GM12878 (cell line): ENCODE data around the gene LPAR3. TPM values are rescaled to one million over a fixed set of nuclear protein-coding genes. Genes with fewer than 3 reads are reported as not detected.

Experiments
- ATAC-seq: fragments of 200-7000 bp; cut with Tn5 transposase; 3 replicates; pipeline ENCODE4 v1.9.1; 2020; ENCODE audit warnings: mild to moderate bottlenecking, moderate library complexity
- BruUV-seq: library from RNA; stranded (reverse); fragments of 400-500 nt; replicated peaks from 2 replicates; lab custom pipeline; 2021; lab: Mats Ljungman, UMichigan
- CTCF ChIA-PET: fragments of 300-600 bp; sonication (Branson Sonifier 250); formaldehyde crosslinking; extraction: SDS; loops from one replicate; lab custom pipeline; 2021; ENCODE audit warnings: inconsistent platforms; lab: Yijun Ruan, JAX
- POLR2A ChIA-PET: fragments of 350-600 bp; formaldehyde crosslinking; extraction: SDS; loops from one replicate; lab custom pipeline; 2021; ENCODE audit warnings: inconsistent platforms; lab: Charles Lee
- RAD21 ChIA-PET: fragments of 300-600 bp; sonication (Branson Sonifier 250); formaldehyde crosslinking; loops from one replicate; lab custom pipeline; 2023; ENCODE audit warnings: antibody characterized with exemption; ENCODE audit not compliant: unreplicated experiment; lab: Charles Lee
- SMC1A ChIA-PET: fragments of 300-600 bp; sonication (Branson Sonifier 250); formaldehyde crosslinking; loops from one replicate; lab custom pipeline; 2023; ENCODE audit not compliant: unreplicated experiment, uncharacterized antibody; lab: Charles Lee
- DNase-seq: peaks from one replicate; pipeline ENCODE4 v3.0.0-alpha.2; 2011; ENCODE audit warnings: low read depth, low spot score
- FAIRE-seq: peaks from 3 replicates; lab custom pipeline; 2011; peaks lifted over from hg19 to GRCh38; lab: Jason Lieb, UNC
- H2AFZ ChIP-seq: 2 replicates; pipeline ENCODE4 v1.6.0; 2011; ENCODE audit warnings: low read depth, low read length, control low read depth; ENCODE audit not compliant: control insufficient read depth
- H3K27ac ChIP-seq: 2 replicates; pipeline ENCODE4 v1.5.1; 2011; ENCODE audit warnings: control low read depth; ENCODE audit not compliant: control insufficient read depth, insufficient read depth
- H3K27me3 ChIP-seq, 2 experiments: replicated peaks in 1 of 2; 2 replicates each; pipeline versions ENCODE4 v1.6.0 to v1.6.1; 2011; ENCODE audit warnings: low read length in 1 of 2; ENCODE audit not compliant: control insufficient read depth in 2 of 2, insufficient read depth in 2 of 2
- H3K36me3 ChIP-seq, 2 experiments: 2 replicates each; pipeline ENCODE4 v1.5.1; 2011; ENCODE audit warnings: low read length in 1 of 2; ENCODE audit not compliant: control insufficient read depth in 2 of 2, insufficient read depth in 2 of 2
- H3K4me1 ChIP-seq: 2 replicates; pipeline ENCODE4 v1.6.1; 2011; ENCODE audit warnings: mild to moderate bottlenecking, low read length, moderate library complexity, mixed read lengths; ENCODE audit not compliant: control insufficient read depth, insufficient read depth
- H3K4me2 ChIP-seq: 2 replicates; pipeline ENCODE4 v1.6.0; 2011; ENCODE audit warnings: control low read depth; ENCODE audit not compliant: control insufficient read depth, insufficient read depth
- H3K4me3 ChIP-seq: fragments of 200-600 bp; sonication (generic); 2 replicates; pipeline ENCODE4 v1.5.1; 2016
- H3K79me2 ChIP-seq: 2 replicates; pipeline ENCODE4 v1.6.0; 2011; ENCODE audit warnings: low read length; ENCODE audit not compliant: control insufficient read depth, insufficient read depth
- H3K9ac ChIP-seq: 2 replicates; pipeline ENCODE4 v1.8.0; 2011; ENCODE audit warnings: low read length, control low read depth, mixed read lengths; ENCODE audit not compliant: control insufficient read depth, insufficient read depth
- H3K9me3 ChIP-seq: replicated peaks from 3 replicates; pipeline ENCODE4 v1.5.1; 2011; ENCODE audit warnings: mild to moderate bottlenecking, low read length; ENCODE audit not compliant: control insufficient read depth, insufficient read depth
- H4K20me1 ChIP-seq: 2 replicates; pipeline ENCODE4 v1.6.0; 2011; ENCODE audit not compliant: control insufficient read depth, insufficient read depth
- BMI1 ChIP-seq: fragments of 450-650 bp; IDR thresholded peaks from 2 replicates; pipeline ENCODE4 v1.6.1; 2016; ENCODE audit warnings: mild to moderate bottlenecking, moderate library complexity, borderline replicate concordance
- IKZF1 ChIP-seq: fragments of 450-650 bp; conservative IDR thresholded peaks from 2 replicates; pipeline ENCODE4 v1.6.1; 2017; ENCODE audit warnings: antibody characterized with exemption, mild to moderate bottlenecking
- MYC ChIP-seq: IDR thresholded peaks from 2 replicates; pipeline ENCODE4 v1.6.1; 2011; ENCODE audit warnings: mild to moderate bottlenecking, low read length, moderate library complexity, inconsistent platforms; ENCODE audit not compliant: insufficient read depth, insufficient replicate concordance, insufficient read length, severe bottlenecking
- NFYB ChIP-seq: IDR thresholded peaks from 2 replicates; pipeline ENCODE4 v1.6.1; 2011; ENCODE audit warnings: low read depth, mild to moderate bottlenecking, low read length, improper control_type of control experiment, moderate library complexity; ENCODE audit not compliant: insufficient read depth
- PAX8 ChIP-seq: fragments of 450-650 bp; IDR thresholded peaks from 2 replicates; pipeline ENCODE4 v1.6.1; 2017; ENCODE audit warnings: mild to moderate bottlenecking, moderate library complexity
- RFX5 ChIP-seq: IDR thresholded peaks from 2 replicates; pipeline ENCODE4 v1.6.1; 2011; ENCODE audit warnings: low read depth, low read length, improper control_type of control experiment
- ZZZ3 ChIP-seq: IDR thresholded peaks from 2 replicates; pipeline ENCODE4 v1.6.1; 2011; ENCODE audit warnings: low read depth; ENCODE audit not compliant: control insufficient read depth, insufficient read length
- WGBS: methylation state at CpG from one replicate; pipeline ENCODE4 v1.1.6; 2016; ENCODE audit warnings: low lambda C conversion rate; ENCODE audit not compliant: insufficient replicate concordance, insufficient coverage; ENCODE audit errors: missing lambda C conversion rate; 5-methylcytosine and 5-hydroxymethylcytosine counted together
- in situ Hi-C: fragments of 300-500 bp; cut with MboI; formaldehyde crosslinking; loops from 9 replicates; pipeline ENCODE4 v1.14.3; 2018; ENCODE audit warnings: mixed read lengths
- intact Hi-C: fragments of 100-400 bp; cut with micrococcal nuclease; formaldehyde crosslinking; loops from one replicate; pipeline ENCODE4 v1.14.2; 2022; ENCODE audit not compliant: unreplicated experiment
- polyA plus RNA-seq, 11 experiments: library from polyadenylated mRNA; depleted of rRNA in 4 of 11; unstranded in 6 of 11; stranded (reverse) in 5 of 11; fragments of >200 nt; fragmentation: Nextera tagmentation in 4 of 11; fragmentation: Illumina TruSeq in 1 of 11; extraction: Ambion mirVana in 4 of 11; extraction: Trizol in 1 of 11; gene quantifications; 1 replicate in 1 of 11; 2 replicates in 10 of 11; pipeline versions ENCODE4 v1.2.1 to v1.2.3, GENCODE V29; 2011 to 2016; ENCODE audit warnings: inconsistent platforms in 2 of 11, missing spikeins in 2 of 11, low read depth in 1 of 11
- total RNA-seq, 4 experiments: library from RNA; depleted of rRNA in 3 of 4; stranded (reverse); fragments of >200 nt in 3 of 4; fragmentation: Illumina TruSeq in 1 of 4; extraction: Trizol in 1 of 4; gene quantifications; 2 replicates each; pipeline versions ENCODE4 v1.2.1 to v1.2.3, GENCODE V29; 2013 to 2021
- TF ChIP-seq, protein P1 (sequence below): IDR thresholded peaks from 2 replicates; pipeline ENCODE4 v1.6.1; 2011; ENCODE audit warnings: low read depth, low read length, improper control_type of control experiment, borderline replicate concordance

Gene LPAR3
- total and polyA plus RNA-seq, 10 of the 15 experiments (the other 5 are each of a cell fraction or from before 2014, with no cell fraction given), result 0.03 to 0.31 (median 0.09) TPM; not detected in 3

- Histone ChIP-seq H4K20me1 (no peaks in the 10 kb centered on the region), H3K4me1 (no peaks in the 10 kb centered on the region), H3K4me2 (no peak overlapping the region), H3K27ac (no peak overlapping the region), H3K9me3 (no peaks in the 10 kb centered on the region; the same call in 2 of the 3 replicates), H2AFZ (no peak overlapping the region), H3K9ac (no peak overlapping the region), H3K4me3 (no peak overlapping the region), H3K79me2 (no peaks in the 10 kb centered on the region), H3K36me3 (no peaks in the 10 kb centered on the region), H3K27me3 (no peaks in the 10 kb centered on the region)
- no peak for FAIRE-seq
- no peak for ATAC-seq
- ChIA-PET RAD21 (interaction anchor here (1.0 kb wide), 1 partner anchor 9 kb away, joined by 4 read pairs; no protein-coding TSS in a partner anchor), POLR2A (interaction anchor here (0.6 kb wide), 1 partner anchor 531 kb away, joined by 3 read pairs; no protein-coding TSS in a partner anchor), SMC1A (interaction anchor here (0.9 to 1.7 kb wide), 5 partner anchors 10 to 124 kb away, joined by 3 to 4 read pairs (median 3); no protein-coding TSS in a partner anchor), CTCF (interaction anchor here (1.0 to 1.2 kb wide), 2 partner anchors 13 to 83 kb away, joined by 3 to 4 read pairs; no protein-coding TSS in a partner anchor)
- DNase-seq, result no peak
- TF ChIP-seq BMI1, result no peak
- no peak for TF ChIP-seq RFX5
- TF ChIP-seq MYC, result no peak
- TF ChIP-seq NFYB, result no peak
- TF ChIP-seq, protein P1, sequence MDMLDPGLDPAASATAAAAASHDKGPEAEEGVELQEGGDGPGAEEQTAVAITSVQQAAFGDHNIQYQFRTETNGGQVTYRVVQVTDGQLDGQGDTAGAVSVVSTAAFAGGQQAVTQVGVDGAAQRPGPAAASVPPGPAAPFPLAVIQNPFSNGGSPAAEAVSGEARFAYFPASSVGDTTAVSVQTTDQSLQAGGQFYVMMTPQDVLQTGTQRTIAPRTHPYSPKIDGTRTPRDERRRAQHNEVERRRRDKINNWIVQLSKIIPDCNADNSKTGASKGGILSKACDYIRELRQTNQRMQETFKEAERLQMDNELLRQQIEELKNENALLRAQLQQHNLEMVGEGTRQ, result no peak
- TF ChIP-seq ZZZ3, result no peak
- TF ChIP-seq PAX8, result no peak
- no peak for TF ChIP-seq IKZF1
- intact Hi-C loops (no loop called here), in situ Hi-C loops (no loop called here)
- BruUV-seq, result no TSS peak
- 0% methylated on average over 2 of the region's 2 CpGs for WGBS
These were observed 22.4 kb downstream of the LPAR3 start for GRCh38 chr1:84870591-84870990.
